NT2/D1 (cell line): ENCODE measurements around the gene CYP27B1.
"Not testable (repeated sequence)": the region's sequence is repeated elsewhere in the genome, so short reads cannot be mapped to it uniquely, and the experiment has no call there.

Experiments used
- SUZ12 ChIP-seq: IDR thresholded peaks from 2 replicates; pipeline ENCODE4 v1.6.1; 2011; ENCODE audit not compliant: insufficient read length, insufficient read depth; ENCODE audit errors: extremely low read depth
- YY1 ChIP-seq: IDR thresholded peaks from 2 replicates; pipeline ENCODE4 v1.6.1; 2011; ENCODE audit not compliant: insufficient read length, insufficient read depth
- ZNF274 ChIP-seq: IDR thresholded peaks from 2 replicates; pipeline ENCODE4 v1.6.1; 2011; ENCODE audit warnings: mild to moderate bottlenecking, low read depth, low read length

GRCh38 chr12:57774634-57775033 lies 7.8 kb upstream of the CYP27B1 start:
- not testable (repeated sequence) for TF ChIP-seq SUZ12, ZNF274, YY1
